Activated T-helper 1 cell treated with anti-CD3 and anti-CD28 coated beads, Interleukin-12 subunit alpha, Interleukin-12 subunit beta, Interleukin-2, Interleukin-4 antibody, amounts not matched to agents 30 ng/mL and 10 ng/mL and 1 ng/mL, durations not matched to agents 14 hours and 24 hours and 36 hours (primary cell): ENCODE data around the gene PRR13. TPM values are rescaled to one million over a fixed set of nuclear protein-coding genes. Genes with fewer than 3 reads are reported as not detected.

ENCODE experiments used
- DNase-seq: peaks from one replicate; pipeline ENCODE4 v3.0.0; 2021; ENCODE audit warnings: low spot score
- H3K27ac Mint-ChIP-seq: one replicate; pipeline ENCODE4 v1.8.0; 2021; ENCODE audit warnings: mild to moderate bottlenecking, mixed read lengths
- H3K27me3 Mint-ChIP-seq: one replicate; pipeline ENCODE4 v1.8.0; 2022; ENCODE audit warnings: mild to moderate bottlenecking, moderate library complexity, mixed read lengths; ENCODE audit not compliant: insufficient read depth
- H3K36me3 Mint-ChIP-seq: one replicate; pipeline ENCODE4 v1.8.0; 2021; ENCODE audit warnings: low read depth, mixed read lengths
- H3K4me1 Mint-ChIP-seq: one replicate; pipeline ENCODE4 v1.8.0; 2021; ENCODE audit warnings: low read depth, mixed read lengths
- H3K4me3 Mint-ChIP-seq: one replicate; pipeline ENCODE4 v1.8.0; 2021; ENCODE audit warnings: mild to moderate bottlenecking, moderate library complexity, mixed read lengths
- H3K9me3 Mint-ChIP-seq: one replicate; pipeline ENCODE4 v1.8.0; 2021; ENCODE audit warnings: mixed read lengths
- intact Hi-C: fragments of 100-400 bp; cut with micrococcal nuclease; formaldehyde crosslinking; loops from one replicate; pipeline ENCODE4 v1.15.1; 2024
- total RNA-seq: library from RNA; stranded (reverse); gene quantifications from 2 replicates; pipeline ENCODE4 v1.2.3, GENCODE V29; 2022

The PRR13 gene
- total RNA-seq, 1 donor from 2014 or later, result 219 TPM

GRCh38 chr12:53493610-53494391, 52.3 kb downstream of the PRR13 start:
- DNase-seq, result no peak
- Mint-ChIP-seq H3K9me3 (no peaks in the 10 kb centered on the region), H3K36me3 (peaks cover 8% of the 10 kb centered on the region), H3K4me3 (peak overlapping the region; percentile 86), H3K27me3 (no peaks in the 10 kb centered on the region), H3K4me1 (peaks cover 44% of the 10 kb centered on the region), H3K27ac (peak overlapping the region; percentile 41)
- intact Hi-C loops, result loop anchor here (1.0 to 2.0 kb wide), 5 partner anchors 8 to 133 kb away; partner anchors contain the start of genes ATF7, PCBP2, SP1 and TARBP2

Other genes with a start within 250 kb of the PRR13 start
- 258 and 266 TPM in 2 replicates for gene ITGB7, start 234.5 kb upstream of the PRR13 start, total RNA-seq
- gene RARG, start 209.5 kb upstream of the PRR13 start, total RNA-seq, result 58.6 and 61.6 TPM in 2 replicates
- gene ESPL1, start 173.4 kb upstream of the PRR13 start, total RNA-seq, result 61.2 and 68.4 TPM in 2 replicates
- gene PFDN5, start 146.2 kb upstream of the PRR13 start, total RNA-seq, result 344 and 350 TPM in 2 replicates
- 107 and 111 TPM in 2 replicates for gene MYG1, start 142.0 kb upstream of the PRR13 start, total RNA-seq
- gene AAAS, start 120.1 kb upstream of the PRR13 start, total RNA-seq, result 81.4 and 85.7 TPM in 2 replicates
- gene SP7, start 105.4 kb upstream of the PRR13 start, total RNA-seq, result not detected in 2 replicates
- 65.6 and 66.0 TPM in 2 replicates for gene SP1, start 61.6 kb upstream of the PRR13 start, total RNA-seq
- gene AMHR2, start 17.9 kb upstream of the PRR13 start, total RNA-seq, result not detected in 2 replicates
- 865 and 896 TPM in 2 replicates for gene PCBP2, start 10.4 kb downstream of the PRR13 start, total RNA-seq
- gene MAP3K12, start 57.7 kb downstream of the PRR13 start, total RNA-seq, result 15.7 and 18.4 TPM in 2 replicates
- gene TARBP2, start 59.5 kb downstream of the PRR13 start, total RNA-seq, result 47.7 and 48.2 TPM in 2 replicates
- gene NPFF, start 65.8 kb downstream of the PRR13 start, total RNA-seq, result 0.44 TPM in 1 of 2 replicates, not detected in the other
- gene ATF7, start 184.6 kb downstream of the PRR13 start, total RNA-seq, result 21.5 and 25.9 TPM in 2 replicates
- 363 and 383 TPM in 2 replicates for gene ATP5MC2, start 234.3 kb downstream of the PRR13 start, total RNA-seq